GM21723 (cell line): Measurements from ENCODE around the gene SLC4A1.

Source experiments
- ATAC-seq: cut with Tn5 transposase; IDR thresholded peaks from one replicate; pipeline ENCODE4 v1.9.1; 2021; ENCODE audit warnings: mild to moderate bottlenecking, moderate library complexity; ENCODE audit not compliant: unreplicated experiment

The SLC4A1 gene

GRCh38 chr17:44284024-44284400, 16.1 kb upstream of the SLC4A1 start:
- no peak for ATAC-seq

- no peak for ATAC-seq
Measured at GRCh38 chr17:44283344-44284023, 15.5 kb upstream of the SLC4A1 start.

GRCh38 chr17:44282264-44282663, 14.3 kb upstream of the SLC4A1 start:
- ATAC-seq, result no peak

- no peak for ATAC-seq
Measured at GRCh38 chr17:44281570-44281969, 13.6 kb upstream of the SLC4A1 start.

- ATAC-seq, result no peak
Measured at GRCh38 chr17:44280392-44280937, 12.5 kb upstream of the SLC4A1 start.

GRCh38 chr17:44279666-44280391, 11.9 kb upstream of the SLC4A1 start:
- ATAC-seq, result peak; percentile 91

GRCh38 chr17:44279346-44279665, 11.4 kb upstream of the SLC4A1 start:
- no peak for ATAC-seq

GRCh38 chr17:44277976-44278375, 10.0 kb upstream of the SLC4A1 start:
- no peak for ATAC-seq

- ATAC-seq, result no peak
Measured at GRCh38 chr17:44273607-44274006, 5.7 kb upstream of the SLC4A1 start.

- no peak for ATAC-seq
Measured at GRCh38 chr17:44272954-44273353, 5.0 kb upstream of the SLC4A1 start.

GRCh38 chr17:44272321-44272951, 4.5 kb upstream of the SLC4A1 start:
- no peak for ATAC-seq

- no peak for ATAC-seq
Measured at GRCh38 chr17:44269535-44270240, 1.8 kb upstream of the SLC4A1 start.

GRCh38 chr17:44268709-44269534, 987 bp upstream of the SLC4A1 start:
- ATAC-seq, result no peak

- no peak for ATAC-seq
Measured at GRCh38 chr17:44267165-44267455, 825 bp downstream of the SLC4A1 start.

- no peak for ATAC-seq
Measured at GRCh38 chr17:44266402-44267164, 1.4 kb downstream of the SLC4A1 start.

GRCh38 chr17:44263345-44263902, 4.5 kb downstream of the SLC4A1 start:
- ATAC-seq, result no peak

- no peak for ATAC-seq
Measured at GRCh38 chr17:44262654-44263225, 5.2 kb downstream of the SLC4A1 start.

- ATAC-seq, result no peak
Measured at GRCh38 chr17:44260296-44260695, 7.6 kb downstream of the SLC4A1 start.

- no peak for ATAC-seq
Measured at GRCh38 chr17:44258811-44259351, 9.1 kb downstream of the SLC4A1 start.
